MM.1S (cell line): Measurements from ENCODE around the gene PSMB2.

Experiments
- DNase-seq: peaks from one replicate; pipeline ENCODE4 v3.0.0-alpha.2; 2015
- H2AFZ ChIP-seq: fragments of 300-600 bp; sonication (generic); 2 replicates; pipeline ENCODE4 v1.6.0; 2016; ENCODE audit warnings: antibody characterized with exemption, low read length
- H3F3A ChIP-seq: fragments of 300-600 bp; sonication (generic); 2 replicates; pipeline ENCODE4 v1.6.1; 2016; ENCODE audit warnings: mild to moderate bottlenecking, antibody characterized with exemption, low read length, moderate library complexity, mixed read lengths; ENCODE audit not compliant: insufficient read depth
- H3K27ac ChIP-seq: fragments of 300-600 bp; sonication (generic); 2 replicates; pipeline ENCODE4 v1.5.1; 2016; ENCODE audit warnings: mild to moderate bottlenecking, low read length
- H3K27me3 ChIP-seq: fragments of 300-600 bp; sonication (generic); replicated peaks from 2 replicates; pipeline ENCODE4 v1.6.0; 2016; ENCODE audit warnings: low read length; ENCODE audit not compliant: insufficient read depth
- H3K36me3 ChIP-seq: fragments of 300-600 bp; sonication (generic); replicated peaks from 2 replicates; pipeline ENCODE4 v1.6.1; 2016; ENCODE audit warnings: mild to moderate bottlenecking, low read length, mixed read lengths; ENCODE audit not compliant: insufficient read depth
- H3K4me1 ChIP-seq: fragments of 300-600 bp; sonication (generic); 2 replicates; pipeline ENCODE4 v1.6.1; 2016; ENCODE audit warnings: low read length, mixed read lengths
- H3K4me2 ChIP-seq: fragments of 300-600 bp; sonication (generic); 2 replicates; pipeline ENCODE4 v1.6.0; 2016; ENCODE audit warnings: low read depth, low read length
- H3K4me3 ChIP-seq: fragments of 300-600 bp; sonication (generic); 2 replicates; pipeline ENCODE4 v1.5.1; 2016; ENCODE audit warnings: low read length, mixed read lengths
- H3K79me2 ChIP-seq: fragments of 300-600 bp; sonication (generic); 2 replicates; pipeline ENCODE4 v1.6.1; 2016; ENCODE audit warnings: mixed run types, low read length, mixed read lengths
- H3K9ac ChIP-seq: fragments of 300-600 bp; sonication (generic); 2 replicates; pipeline ENCODE4 v1.6.1; 2016; ENCODE audit warnings: low read length, mixed read lengths
- H3K9me2 ChIP-seq: fragments of 300-600 bp; sonication (generic); replicated peaks from 2 replicates; pipeline ENCODE4 v1.6.1; 2016; ENCODE audit warnings: mild to moderate bottlenecking, low read length, mixed read lengths; ENCODE audit not compliant: insufficient read depth
- H3K9me3 ChIP-seq: fragments of 300-600 bp; sonication (generic); replicated peaks from 2 replicates; pipeline ENCODE4 v1.6.1; 2016; ENCODE audit warnings: mild to moderate bottlenecking, low read length, mixed read lengths; ENCODE audit not compliant: insufficient read depth
- H4K20me1 ChIP-seq: fragments of 300-600 bp; sonication (generic); 2 replicates; pipeline ENCODE4 v1.6.1; 2016; ENCODE audit warnings: mild to moderate bottlenecking, low read length, moderate library complexity, mixed read lengths; ENCODE audit not compliant: insufficient read depth
- CTCF ChIP-seq: fragments of 300-600 bp; sonication (generic); IDR thresholded peaks from 2 replicates; pipeline ENCODE4 v1.5.1; 2016; ENCODE audit warnings: antibody characterized with exemption, low read length, mixed read lengths
- EZH2 ChIP-seq: fragments of 300-600 bp; sonication (generic); optimal IDR thresholded peaks from 2 replicates; pipeline ENCODE3; 2017; ENCODE audit warnings: low read depth, mild to moderate bottlenecking, antibody characterized with exemption, low read length, mixed read lengths
- EZH2phosphoT487 ChIP-seq: fragments of 300-600 bp; sonication (generic); IDR thresholded peaks from 2 replicates; pipeline ENCODE4 v1.6.1; 2018; ENCODE audit warnings: antibody characterized with exemption, low read length

The PSMB2 gene

GRCh38 chr1:35661474-35661795, 20.1 kb upstream of the PSMB2 start:
- no peaks in the 10 kb centered on the region for H3F3A ChIP-seq
- no peak overlapping the region for H2AFZ ChIP-seq
- H3K36me3 ChIP-seq, result no peaks in the 10 kb centered on the region
- H3K27me3 ChIP-seq, result no peaks in the 10 kb centered on the region
- no peak overlapping the region for H3K27ac ChIP-seq
- no peak overlapping the region for H3K9ac ChIP-seq
- no peaks in the 10 kb centered on the region for H3K4me1 ChIP-seq
- TF ChIP-seq CTCF (no peak), EZH2 (no peak), EZH2phosphoT487 (no peak)
- H3K4me3 ChIP-seq, result no peak overlapping the region
- no peaks in the 10 kb centered on the region for H3K79me2 ChIP-seq
- H3K4me2 ChIP-seq, result no peak overlapping the region
- no peaks in the 10 kb centered on the region for H4K20me1 ChIP-seq
- no peak for DNase-seq
- no peaks in the 10 kb centered on the region for H3K9me2 ChIP-seq
- H3K9me3 ChIP-seq, result no peaks in the 10 kb centered on the region

GRCh38 chr1:35660581-35661473, 19.5 kb upstream of the PSMB2 start:
- no peaks in the 10 kb centered on the region for H3K9me2 ChIP-seq
- no peak overlapping the region for H3K9ac ChIP-seq
- H3K4me1 ChIP-seq, result no peaks in the 10 kb centered on the region
- no peaks in the 10 kb centered on the region for H3K27me3 ChIP-seq
- H3K9me3 ChIP-seq, result no peaks in the 10 kb centered on the region
- H3K4me2 ChIP-seq, result no peak overlapping the region
- H3K79me2 ChIP-seq, result no peaks in the 10 kb centered on the region
- TF ChIP-seq CTCF, result no peak
- no peak for TF ChIP-seq EZH2
- no peak for TF ChIP-seq EZH2phosphoT487
- H2AFZ ChIP-seq, result no peak overlapping the region
- no peaks in the 10 kb centered on the region for H3F3A ChIP-seq
- H3K4me3 ChIP-seq, result no peak overlapping the region
- no peaks in the 10 kb centered on the region for H4K20me1 ChIP-seq
- DNase-seq, result no peak
- H3K36me3 ChIP-seq, result no peaks in the 10 kb centered on the region
- no peak overlapping the region for H3K27ac ChIP-seq

GRCh38 chr1:35659589-35659988, 18.3 kb upstream of the PSMB2 start:
- no peak overlapping the region for H3K27ac ChIP-seq
- no peaks in the 10 kb centered on the region for H4K20me1 ChIP-seq
- no peaks in the 10 kb centered on the region for H3K27me3 ChIP-seq
- H3K36me3 ChIP-seq, result no peaks in the 10 kb centered on the region
- DNase-seq, result no peak
- H3K79me2 ChIP-seq, result no peaks in the 10 kb centered on the region
- no peak overlapping the region for H2AFZ ChIP-seq
- H3K9me3 ChIP-seq, result no peaks in the 10 kb centered on the region
- H3K4me1 ChIP-seq, result no peaks in the 10 kb centered on the region
- no peaks in the 10 kb centered on the region for H3K9me2 ChIP-seq
- H3K4me2 ChIP-seq, result no peak overlapping the region
- H3K4me3 ChIP-seq, result no peak overlapping the region
- H3K9ac ChIP-seq, result no peak overlapping the region
- TF ChIP-seq EZH2 (no peak), CTCF (no peak), EZH2phosphoT487 (no peak)
- H3F3A ChIP-seq, result no peaks in the 10 kb centered on the region
